ENCODE data around the gene CMSS1. TPM values are rescaled to one million over a fixed set of nuclear protein-coding genes. Genes with fewer than 3 reads are reported as not detected.

CMSS1 gene
- total RNA-seq, 5 donors from 2014 or later (not counting 1 experiment from before 2014, with no cell fraction given) = 16.2 to 22.0 (median 18.3) TPM

- no peak for DNase-seq
- no peak overlapping the region for H3K27ac ChIP-seq (ENCODE audit: low read length)
- ATAC-seq (replicated peaks in 1 of 4) = no peak
- H3K4me3 Mint-ChIP-seq = no peak overlapping the region
- H3K27me3 Mint-ChIP-seq = no peaks in the 10 kb centered on the region
- WGBS (ENCODE audit: insufficient coverage) = 93% methylated on average over 2 of the region's 4 CpGs
- no peaks in the 10 kb centered on the region for H3K9me3 ChIP-seq
- peaks cover 0 to 9% of the 10 kb centered on the region in 2 experiments for H3K4me1 ChIP-seq (ENCODE audit: control insufficient read depth in 1 of 2, extremely low read depth in 1 of 2, insufficient read depth in 2 of 2, low read length in 2 of 2)
- H3K36me3 ChIP-seq (ENCODE audit: control insufficient read depth in 2 of 2, extremely low read depth in 1 of 2, insufficient read depth in 1 of 2, low read length in 1 of 2) = no peaks in the 10 kb centered on the region
- no peaks in the 10 kb centered on the region for H3K9me3 Mint-ChIP-seq
- H3K36me3 Mint-ChIP-seq = no peaks in the 10 kb centered on the region
- no peaks in the 10 kb centered on the region for H3K27me3 ChIP-seq (replicated peaks in 1 of 2; ENCODE audit: control insufficient read depth in 2 of 2, extremely low read depth in 1 of 2, insufficient read depth in 2 of 2, low read length in 1 of 2)
- no peak overlapping the region for H3K4me3 ChIP-seq (ENCODE audit: control insufficient read depth in 1 of 2, extremely low read depth in 1 of 2, low read length in 1 of 2)
- H3K27ac Mint-ChIP-seq = no peak overlapping the region
- ChIA-PET POLR2A (no interaction called here), CTCF (no interaction called here)
- H3K4me1 Mint-ChIP-seq = peaks cover 5 to 10% (median 7%) of the 10 kb centered on the region in 3 donors
These were observed 245.0 kb downstream of the CMSS1 start for GRCh38 chr3:100062665-100063064.

- WGBS (ENCODE audit: insufficient coverage) = 100% methylated on average over 2 of the region's 7 CpGs
- DNase-seq (no peak), ATAC-seq (replicated peaks in 1 of 4) (no peak)
- no peaks in the 10 kb centered on the region for H3K27me3 Mint-ChIP-seq
- no peaks in the 10 kb centered on the region for H3K36me3 ChIP-seq (ENCODE audit: control insufficient read depth in 2 of 2, extremely low read depth in 1 of 2, insufficient read depth in 1 of 2, low read length in 1 of 2)
- no peak overlapping the region for H3K27ac Mint-ChIP-seq
- no peaks in the 10 kb centered on the region for H3K9me3 ChIP-seq
- ChIA-PET CTCF (interaction anchor here (0.6 to 1.3 kb wide), 3 partner anchors 190 to 327 kb away, joined by 3 to 5 read pairs (median 3); no protein-coding TSS in a partner anchor), POLR2A (interaction anchor here in 1 of 2 donors (0.6 kb wide), 1 partner anchor 21 kb away, joined by 3 read pairs; no protein-coding TSS in a partner anchor)
- H3K4me3 Mint-ChIP-seq = no peak overlapping the region
- H3K4me3 ChIP-seq (ENCODE audit: control insufficient read depth in 1 of 2, extremely low read depth in 1 of 2, low read length in 1 of 2) = no peak overlapping the region
- H3K27ac ChIP-seq (ENCODE audit: low read length) = no peak overlapping the region
- no peaks in the 10 kb centered on the region for H3K27me3 ChIP-seq (replicated peaks in 1 of 2; ENCODE audit: control insufficient read depth in 2 of 2, extremely low read depth in 1 of 2, insufficient read depth in 2 of 2, low read length in 1 of 2)
- H3K4me1 ChIP-seq (ENCODE audit: control insufficient read depth in 1 of 2, extremely low read depth in 1 of 2, insufficient read depth in 2 of 2, low read length in 2 of 2) = peaks cover 0 to 9% of the 10 kb centered on the region in 2 experiments
- H3K9me3 Mint-ChIP-seq = no peaks in the 10 kb centered on the region
- H3K4me1 Mint-ChIP-seq = peaks cover 8 to 13% (median 10%) of the 10 kb centered on the region in 3 donors
- H3K36me3 Mint-ChIP-seq = no peaks in the 10 kb centered on the region
These were observed 246.3 kb downstream of the CMSS1 start for GRCh38 chr3:100063929-100064461.

- H3K4me3 Mint-ChIP-seq = no peak overlapping the region
- H3K27ac ChIP-seq (ENCODE audit: low read length) = no peak overlapping the region
- H3K9me3 Mint-ChIP-seq = no peaks in the 10 kb centered on the region
- POLR2A ChIA-PET = no interaction called here
- H3K27me3 ChIP-seq (replicated peaks in 1 of 2; ENCODE audit: control insufficient read depth in 2 of 2, extremely low read depth in 1 of 2, insufficient read depth in 2 of 2, low read length in 1 of 2) = no peaks in the 10 kb centered on the region
- H3K9me3 ChIP-seq = no peaks in the 10 kb centered on the region
- H3K27me3 Mint-ChIP-seq = no peaks in the 10 kb centered on the region
- peaks cover 12 to 19% (median 19%) of the 10 kb centered on the region in 3 donors for H3K4me1 Mint-ChIP-seq
- CTCF ChIA-PET = interaction anchor here in 1 of 2 donors (0.6 to 4.5 kb wide), 7 partner anchors 9 to 524 kb away, joined by 3 to 17 read pairs (median 6); no protein-coding TSS in a partner anchor
- peaks cover 4% of the 10 kb centered on the region in 2 experiments for H3K4me1 ChIP-seq (ENCODE audit: control insufficient read depth in 1 of 2, extremely low read depth in 1 of 2, insufficient read depth in 2 of 2, low read length in 2 of 2)
- H3K27ac Mint-ChIP-seq = no peak overlapping the region
- H3K36me3 Mint-ChIP-seq = no peaks in the 10 kb centered on the region
- H3K36me3 ChIP-seq (ENCODE audit: control insufficient read depth in 2 of 2, extremely low read depth in 1 of 2, insufficient read depth in 1 of 2, low read length in 1 of 2) = no peaks in the 10 kb centered on the region
- ATAC-seq (replicated peaks in 1 of 4) (no peak), DNase-seq (no peak)
- no peak overlapping the region for H3K4me3 ChIP-seq (ENCODE audit: control insufficient read depth in 1 of 2, extremely low read depth in 1 of 2, low read length in 1 of 2)
These were observed 249.9 kb downstream of the CMSS1 start for GRCh38 chr3:100067589-100067988.

GRCh38 chr3:100068826-100069225, 251.2 kb downstream of the CMSS1 start:
- H3K4me1 ChIP-seq (ENCODE audit: control insufficient read depth in 1 of 2, extremely low read depth in 1 of 2, insufficient read depth in 2 of 2, low read length in 2 of 2) = peaks cover 12 to 17% of the 10 kb centered on the region in 2 experiments
- POLR2A ChIA-PET = interaction anchor here in 1 of 2 donors (0.8 kb wide), 1 partner anchor 185 kb away, joined by 7 read pairs; no protein-coding TSS in a partner anchor
- Mint-ChIP-seq H3K4me3 (no peak overlapping the region), H3K4me1 (peaks cover 24 to 32% (median 31%) of the 10 kb centered on the region in 3 donors), H3K27me3 (no peaks in the 10 kb centered on the region), H3K36me3 (no peaks in the 10 kb centered on the region), H3K9me3 (no peaks in the 10 kb centered on the region), H3K27ac (no peak overlapping the region)
- WGBS (ENCODE audit: insufficient coverage) = 0% methylated on average over 1 of the region's 5 CpGs
- H3K36me3 ChIP-seq (ENCODE audit: control insufficient read depth in 2 of 2, extremely low read depth in 1 of 2, insufficient read depth in 1 of 2, low read length in 1 of 2) = no peaks in the 10 kb centered on the region
- DNase-seq = peak; percentile 49 to 80 (median 70)
- H3K4me3 ChIP-seq (ENCODE audit: control insufficient read depth in 1 of 2, extremely low read depth in 1 of 2, low read length in 1 of 2) = no peak overlapping the region
- H3K9me3 ChIP-seq = no peaks in the 10 kb centered on the region
- H3K27ac ChIP-seq (ENCODE audit: low read length) = no peak overlapping the region
- H3K27me3 ChIP-seq (replicated peaks in 1 of 2; ENCODE audit: control insufficient read depth in 2 of 2, extremely low read depth in 1 of 2, insufficient read depth in 2 of 2, low read length in 1 of 2) = no peaks in the 10 kb centered on the region
- CTCF ChIA-PET = interaction anchor here (0.5 to 4.5 kb wide), 22 partner anchors 8 to 639 kb away, joined by 3 to 39 read pairs (median 3); partner anchors contain the start of gene TBC1D23 (in 1 of the 2)
- peak; percentile 77 to 97 (median 85) for ATAC-seq (replicated peaks in 1 of 4)

- Mint-ChIP-seq H3K36me3 (no peaks in the 10 kb centered on the region), H3K4me1 (peaks cover 29 to 37% (median 36%) of the 10 kb centered on the region in 3 donors), H3K4me3 (no peak overlapping the region), H3K27me3 (no peaks in the 10 kb centered on the region), H3K27ac (no peak overlapping the region), H3K9me3 (no peaks in the 10 kb centered on the region)
- Histone ChIP-seq H3K4me1 (ENCODE audit: control insufficient read depth in 1 of 2, extremely low read depth in 1 of 2, insufficient read depth in 2 of 2, low read length in 2 of 2) (peaks cover 16 to 23% of the 10 kb centered on the region in 2 experiments), H3K27me3 (replicated peaks in 1 of 2; ENCODE audit: control insufficient read depth in 2 of 2, extremely low read depth in 1 of 2, insufficient read depth in 2 of 2, low read length in 1 of 2) (no peaks in the 10 kb centered on the region), H3K27ac (ENCODE audit: low read length) (no peak overlapping the region), H3K9me3 (no peaks in the 10 kb centered on the region), H3K4me3 (ENCODE audit: control insufficient read depth in 1 of 2, extremely low read depth in 1 of 2, low read length in 1 of 2) (no peak overlapping the region), H3K36me3 (ENCODE audit: control insufficient read depth in 2 of 2, extremely low read depth in 1 of 2, insufficient read depth in 1 of 2, low read length in 1 of 2) (no peaks in the 10 kb centered on the region)
- ChIA-PET POLR2A (no interaction called here), CTCF (interaction anchor here (0.5 to 4.5 kb wide), 15 partner anchors 8 to 885 kb away, joined by 3 to 39 read pairs (median 5); no protein-coding TSS in a partner anchor)
- DNase-seq = no peak
- no peak for ATAC-seq (replicated peaks in 1 of 4)
- WGBS (ENCODE audit: insufficient coverage) = 80% methylated on average over 1 of the region's 3 CpGs
These were observed 251.8 kb downstream of the CMSS1 start for GRCh38 chr3:100069472-100069871.

GRCh38 chr3:100072326-100073048, 254.8 kb downstream of the CMSS1 start:
- peak overlapping the region in 1 of 3 donors; percentile 72 for H3K4me3 Mint-ChIP-seq
- no peaks in the 10 kb centered on the region for H3K27me3 Mint-ChIP-seq
- no peaks in the 10 kb centered on the region for H3K9me3 Mint-ChIP-seq
- CTCF ChIA-PET = interaction anchor here (1.3 to 4.5 kb wide), 2 partner anchors 19 to 182 kb away, joined by 3 to 17 read pairs; no protein-coding TSS in a partner anchor
- no peaks in the 10 kb centered on the region for H3K36me3 Mint-ChIP-seq
- Histone ChIP-seq H3K4me3 (ENCODE audit: control insufficient read depth in 1 of 2, extremely low read depth in 1 of 2, low read length in 1 of 2) (no peak overlapping the region), H3K36me3 (ENCODE audit: control insufficient read depth in 2 of 2, extremely low read depth in 1 of 2, insufficient read depth in 1 of 2, low read length in 1 of 2) (no peaks in the 10 kb centered on the region), H3K9me3 (no peaks in the 10 kb centered on the region), H3K27ac (ENCODE audit: low read length) (no peak overlapping the region), H3K4me1 (ENCODE audit: control insufficient read depth in 1 of 2, extremely low read depth in 1 of 2, insufficient read depth in 2 of 2, low read length in 2 of 2) (peaks cover 22 to 34% of the 10 kb centered on the region in 2 experiments), H3K27me3 (replicated peaks in 1 of 2; ENCODE audit: control insufficient read depth in 2 of 2, extremely low read depth in 1 of 2, insufficient read depth in 2 of 2, low read length in 1 of 2) (no peaks in the 10 kb centered on the region)
- no CpG with 5 or more reads among the region's 3 CpGs for WGBS (ENCODE audit: insufficient coverage)
- peak overlapping the region; percentile 2 to 4 for H3K27ac Mint-ChIP-seq
- POLR2A ChIA-PET = interaction anchor here in 1 of 2 donors (0.5 kb wide), 1 partner anchor 54 kb away, joined by 3 read pairs; no protein-coding TSS in a partner anchor
- peak in 1 of 35 experiments; percentile 17 for DNase-seq
- ATAC-seq (replicated peaks in 1 of 4) = peak; percentile 46 to 73 (median 58)
- peaks cover 50 to 54% (median 54%) of the 10 kb centered on the region in 3 donors for H3K4me1 Mint-ChIP-seq
